Thyroid gland (tissue), 4 donors: ENCODE data around the gene HAAO. TPM values are rescaled to one million over a fixed set of nuclear protein-coding genes. Genes with fewer than 3 reads are reported as not detected.

Experiments
- DNase-seq, 2 donors: peaks; one replicate each; pipeline ENCODE4 v3.0.0-alpha.2; 2019
- H3K27ac ChIP-seq, 3 donors: fragments of 200-600 bp; sonication (generic); 1 replicate in 2 of 3; 2 replicates in 1 of 3; pipeline ENCODE4 v1.5.1; 2016 to 2019; ENCODE audit warnings: mild to moderate bottlenecking in 1 of 3, moderate library complexity in 1 of 3
- H3K27me3 ChIP-seq: fragments of 200-600 bp; sonication (generic); one replicate; pipeline ENCODE4 v1.5.1; 2019
- H3K36me3 ChIP-seq, 2 donors: fragments of 200-600 bp; sonication (generic); one replicate each; pipeline ENCODE4 v1.5.1; 2016 to 2019
- H3K4me1 ChIP-seq, 2 donors: fragments of 200-600 bp; sonication (generic); one replicate each; pipeline ENCODE4 v1.5.1; 2017 to 2019
- H3K4me3 ChIP-seq, 3 donors: fragments of 200-600 bp; sonication (generic); replicated peaks in 1 of 3; 1 replicate in 2 of 3; 2 replicates in 1 of 3; pipeline ENCODE4 v1.5.1; 2016; ENCODE audit warnings: mild to moderate bottlenecking in 1 of 3
- H3K9me3 ChIP-seq: fragments of 200-600 bp; sonication (generic); one replicate; pipeline ENCODE4 v1.5.1; 2017
- POLR2A ChIP-seq, 2 donors: fragments of 450-650 bp; IDR thresholded peaks; one replicate each; pipeline ENCODE4 v1.6.1; 2017; ENCODE audit warnings: antibody characterized with exemption in 2 of 2, mild to moderate bottlenecking in 2 of 2, moderate library complexity in 1 of 2
- WGBS, 2 donors: methylation state at CpG; one replicate each; pipeline ENCODE4 v1.1.5; 2017; 5-methylcytosine and 5-hydroxymethylcytosine counted together
- intact Hi-C: fragments of 100-400 bp; cut with DNase I; formaldehyde crosslinking; loops from one replicate; pipeline ENCODE4 v1.15.1; 2023
- total RNA-seq, 4 donors: library from RNA; depleted of rRNA; stranded (reverse); fragments of >200 nt; gene quantifications; one replicate each; pipeline ENCODE4 v1.2.3, GENCODE V29; 2016
- TF ChIP-seq, protein P1 (sequence below), 6 experiments: fragments of 200-600 bp in 3 of 6; fragments of 450-650 bp in 3 of 6; sonication (generic) in 3 of 6; IDR thresholded peaks; one replicate each; pipeline ENCODE4 v1.5.1; 2016 to 2019; ENCODE audit warnings: antibody characterized with exemption in 6 of 6, mild to moderate bottlenecking in 2 of 6, inconsistent platforms in 1 of 6, moderate library complexity in 1 of 6

The HAAO gene
- total RNA-seq, 4 donors from 2014 or later, result 2.2 to 6.8 (median 3.9) TPM

DNA sequence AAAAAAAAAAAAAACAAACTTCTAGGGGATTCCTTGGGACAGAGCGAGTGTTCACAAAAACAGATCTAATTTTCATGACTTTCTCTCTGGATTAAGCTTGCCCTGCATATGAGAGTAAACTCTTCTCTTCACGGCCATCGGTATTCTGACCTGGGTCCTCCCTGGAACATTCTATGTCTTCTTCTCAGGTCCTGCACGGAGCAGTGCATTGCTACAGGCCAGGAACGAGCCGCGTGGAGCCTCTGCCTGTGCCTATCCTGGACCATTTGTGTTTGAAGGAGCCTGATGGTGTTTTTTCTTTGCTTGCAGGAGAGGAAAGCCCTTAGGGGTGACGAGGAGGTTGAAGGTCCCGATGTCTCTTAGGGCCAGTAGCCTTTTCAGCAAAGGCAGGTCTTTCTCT is 26.7 kb downstream of the HAAO start:
- no peak for DNase-seq
- TF ChIP-seq, protein P1, sequence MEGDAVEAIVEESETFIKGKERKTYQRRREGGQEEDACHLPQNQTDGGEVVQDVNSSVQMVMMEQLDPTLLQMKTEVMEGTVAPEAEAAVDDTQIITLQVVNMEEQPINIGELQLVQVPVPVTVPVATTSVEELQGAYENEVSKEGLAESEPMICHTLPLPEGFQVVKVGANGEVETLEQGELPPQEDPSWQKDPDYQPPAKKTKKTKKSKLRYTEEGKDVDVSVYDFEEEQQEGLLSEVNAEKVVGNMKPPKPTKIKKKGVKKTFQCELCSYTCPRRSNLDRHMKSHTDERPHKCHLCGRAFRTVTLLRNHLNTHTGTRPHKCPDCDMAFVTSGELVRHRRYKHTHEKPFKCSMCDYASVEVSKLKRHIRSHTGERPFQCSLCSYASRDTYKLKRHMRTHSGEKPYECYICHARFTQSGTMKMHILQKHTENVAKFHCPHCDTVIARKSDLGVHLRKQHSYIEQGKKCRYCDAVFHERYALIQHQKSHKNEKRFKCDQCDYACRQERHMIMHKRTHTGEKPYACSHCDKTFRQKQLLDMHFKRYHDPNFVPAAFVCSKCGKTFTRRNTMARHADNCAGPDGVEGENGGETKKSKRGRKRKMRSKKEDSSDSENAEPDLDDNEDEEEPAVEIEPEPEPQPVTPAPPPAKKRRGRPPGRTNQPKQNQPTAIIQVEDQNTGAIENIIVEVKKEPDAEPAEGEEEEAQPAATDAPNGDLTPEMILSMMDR (IDR thresholded peaks at IDR 0.05), result no peak
- no peak for TF ChIP-seq POLR2A (IDR thresholded peaks at IDR 0.05)
- no peaks in the 10 kb centered on the region for H3K9me3 ChIP-seq
- intact Hi-C loops, result no loop called here
- H3K4me1 ChIP-seq, result no peaks in the 10 kb centered on the region
- no peaks in the 10 kb centered on the region for H3K36me3 ChIP-seq
- H3K4me3 ChIP-seq, result no peak overlapping the region
- 90 to 93% methylated on average over 9 of the region's 9 CpGs for WGBS, 2 donors
- H3K27ac ChIP-seq, result no peak overlapping the region
- H3K27me3 ChIP-seq, result no peaks in the 10 kb centered on the region

DNA sequence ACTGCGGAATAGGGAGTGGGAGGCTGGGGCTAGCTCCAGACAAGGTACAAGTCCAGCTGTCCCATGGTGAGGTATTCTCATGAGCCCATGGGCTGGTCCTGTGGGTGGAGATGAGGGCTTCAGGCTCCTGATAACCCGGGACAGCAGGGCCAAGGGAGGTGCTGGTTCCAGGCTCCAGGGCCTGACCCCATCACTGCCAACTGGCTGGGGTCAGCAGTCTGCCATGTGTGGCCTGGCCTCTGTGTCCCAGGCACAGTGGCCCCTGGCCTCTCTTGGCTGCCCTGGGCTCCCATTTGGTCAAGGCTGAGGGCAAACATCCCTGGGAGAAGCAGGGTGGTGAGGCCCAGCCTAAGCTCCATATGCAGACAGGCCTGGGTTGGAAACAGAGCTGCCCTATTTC is 27.5 kb downstream of the HAAO start:
- DNase-seq, result no peak
- intact Hi-C loops, result no loop called here
- TF ChIP-seq, protein P1 (IDR thresholded peaks at IDR 0.05), result no peak
- TF ChIP-seq POLR2A (IDR thresholded peaks at IDR 0.05), result no peak
- Histone ChIP-seq H3K27me3 (no peaks in the 10 kb centered on the region), H3K9me3 (no peaks in the 10 kb centered on the region), H3K36me3 (no peaks in the 10 kb centered on the region), H3K4me3 (no peak overlapping the region), H3K27ac (no peak overlapping the region), H3K4me1 (no peaks in the 10 kb centered on the region)
- 83 to 90% methylated on average over 2 of the region's 2 CpGs for WGBS, 2 donors

DNA sequence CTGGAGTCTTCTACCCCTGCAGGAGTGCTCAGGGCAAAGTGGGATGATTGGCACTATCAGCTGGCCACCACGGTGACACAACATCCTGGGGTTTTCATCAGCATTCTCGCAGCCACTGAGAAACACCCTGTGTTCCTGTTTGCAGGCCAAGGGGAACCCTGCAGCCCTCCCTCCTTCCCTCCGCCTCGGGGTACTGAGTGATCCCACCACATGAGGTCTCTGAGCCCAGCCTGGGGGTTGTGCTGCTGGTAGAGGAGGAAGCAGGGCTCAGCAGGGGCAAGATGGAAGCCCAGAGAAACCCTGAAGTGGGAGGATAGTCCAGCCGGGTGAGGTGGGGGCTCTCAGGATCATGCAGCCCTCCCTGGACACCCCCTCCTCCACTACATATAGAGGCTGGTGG is 28.3 kb downstream of the HAAO start, which contains the start of gene OXER1:
Gene OXER1, minus strand, starts transcription at position 40 of the 400 bp plus-strand sequence. CDS start 73 bp downstream, outside the sequence.
- intact Hi-C loops, result no loop called here

DNA sequence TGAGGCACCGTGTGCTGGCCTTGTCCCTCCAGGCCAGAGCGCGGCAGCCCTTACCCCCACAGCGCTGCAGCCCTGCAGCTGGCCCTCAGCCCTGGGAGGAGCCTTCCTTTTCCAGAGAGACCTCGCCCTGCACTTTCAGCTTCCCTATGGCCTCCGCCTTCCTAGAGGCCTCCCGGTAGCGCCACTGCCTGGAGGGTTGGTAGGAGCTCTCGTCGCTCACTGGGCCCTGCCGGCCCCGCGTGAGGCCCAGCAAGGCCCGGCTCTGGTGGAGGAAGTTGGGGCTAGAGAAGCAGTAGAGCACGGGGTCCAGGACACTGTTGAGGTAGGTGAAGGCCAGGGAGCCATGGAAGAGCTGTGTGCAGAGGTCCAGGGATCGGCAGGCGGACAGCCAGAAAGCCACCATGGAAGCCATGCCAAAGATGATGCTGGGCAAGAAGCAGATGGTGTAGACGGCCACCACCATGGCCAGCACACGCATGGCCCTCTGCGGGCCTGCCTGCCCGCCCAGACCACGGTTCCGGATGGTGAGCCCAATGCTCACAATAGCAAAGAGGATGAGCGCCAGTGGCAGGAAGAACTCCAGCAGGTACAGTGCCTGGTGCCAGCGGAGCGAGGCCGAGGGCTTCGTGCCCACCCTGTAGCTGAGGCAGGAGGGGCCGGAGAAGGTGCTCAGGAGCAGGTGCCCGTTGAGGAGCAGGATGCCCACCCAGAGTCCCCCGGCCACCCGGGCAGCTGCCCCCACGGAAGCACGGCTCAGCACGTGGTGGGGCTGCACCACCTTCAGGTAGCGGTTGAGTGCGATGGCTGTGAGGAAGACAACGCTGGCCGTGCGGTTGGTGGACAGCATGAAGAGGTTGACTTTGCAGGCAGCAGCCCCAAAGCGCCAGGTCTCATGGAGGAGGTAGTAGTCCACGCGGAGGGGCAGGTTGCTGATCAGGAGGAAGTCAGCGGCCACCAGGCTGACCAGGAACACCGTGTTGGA is 29.3 kb downstream of the HAAO start:
- Histone ChIP-seq H3K4me1 (no peaks in the 10 kb centered on the region), H3K4me3 (no peak overlapping the region), H3K9me3 (no peaks in the 10 kb centered on the region), H3K27ac (no peak overlapping the region), H3K27me3 (no peaks in the 10 kb centered on the region), H3K36me3 (no peaks in the 10 kb centered on the region)
- no peak for DNase-seq
- intact Hi-C loops, result no loop called here
- TF ChIP-seq, protein P1 (IDR thresholded peaks at IDR 0.05), result no peak
- TF ChIP-seq POLR2A (IDR thresholded peaks at IDR 0.05), result no peak
- WGBS, 2 donors, result 94 to 98% methylated on average over 15 to 45 of the region's 45 CpGs

More for the DNA sequence above, 28.3 kb downstream of the HAAO start, which contains the start of gene OXER1:
- H3K36me3 ChIP-seq, result no peaks in the 10 kb centered on the region
- WGBS, 2 donors, result 49 to 67% methylated on average over 3 to 4 of the region's 5 CpGs
- no peaks in the 10 kb centered on the region for H3K27me3 ChIP-seq
- DNase-seq, result no peak
- H3K27ac ChIP-seq, result no peak within 1 kb of the TSS
- no peaks in the 10 kb centered on the region for H3K4me1 ChIP-seq
- TF ChIP-seq POLR2A (IDR thresholded peaks at IDR 0.05), result no peak
- TF ChIP-seq, protein P1 (IDR thresholded peaks at IDR 0.05), result no peak
- no peaks in the 10 kb centered on the region for H3K9me3 ChIP-seq
- H3K4me3 ChIP-seq, result no peak within 1 kb of the TSS

DNA sequence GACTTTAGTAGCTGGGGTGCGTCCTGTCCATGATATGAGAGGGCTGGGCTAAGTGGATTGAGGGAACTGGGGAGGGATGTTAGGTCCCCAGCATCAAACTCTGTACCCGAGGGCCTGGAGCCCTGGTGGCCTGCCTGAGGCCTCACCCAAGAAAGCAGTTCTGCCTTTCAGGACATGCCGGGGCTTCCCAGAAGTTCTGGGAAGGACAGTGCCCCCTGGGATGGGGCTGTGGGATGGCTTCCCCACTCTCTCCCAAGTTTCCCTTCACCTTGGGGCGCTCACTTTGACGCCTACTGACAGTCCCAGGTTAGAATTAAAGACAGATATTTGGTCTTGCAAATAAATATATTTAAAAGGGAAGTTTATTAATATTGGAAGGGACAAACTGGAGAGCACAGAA is 30.2 kb downstream of the HAAO start:
- no peak overlapping the region for H3K4me3 ChIP-seq
- H3K9me3 ChIP-seq, result no peaks in the 10 kb centered on the region
- H3K36me3 ChIP-seq, result no peaks in the 10 kb centered on the region
- H3K4me1 ChIP-seq, result no peaks in the 10 kb centered on the region
- no peak for DNase-seq
- H3K27ac ChIP-seq, result no peak overlapping the region
- WGBS, 2 donors, result 86 to 98% methylated on average over 5 of the region's 5 CpGs
- intact Hi-C loops, result no loop called here
- no peak for TF ChIP-seq POLR2A (IDR thresholded peaks at IDR 0.05)
- TF ChIP-seq, protein P1 (IDR thresholded peaks at IDR 0.05), result no peak
- no peaks in the 10 kb centered on the region for H3K27me3 ChIP-seq
